ENCODE data around the gene GTF2IRD2.
"Not testable (repeated sequence)": the region's sequence is repeated elsewhere in the genome, so short reads cannot be mapped to it uniquely, and the experiment has no call there.

GTF2IRD2 gene

GRCh38 chr7:74788369-74789150 lies 62.8 kb downstream of the GTF2IRD2 start:
- DNase-seq (ENCODE audit: low spot score): peak; percentile 94

- DNase-seq (ENCODE audit: low spot score): not testable (repeated sequence)
Measured at GRCh38 chr7:74783595-74783994, 67.8 kb downstream of the GTF2IRD2 start.

GRCh38 chr7:74781746-74782145 lies 69.7 kb downstream of the GTF2IRD2 start:
- not testable (repeated sequence) for DNase-seq (ENCODE audit: low spot score)

- DNase-seq (ENCODE audit: low spot score): not testable (repeated sequence)
Measured at GRCh38 chr7:74779053-74779452, 72.4 kb downstream of the GTF2IRD2 start.

GRCh38 chr7:74775111-74775510 lies 76.3 kb downstream of the GTF2IRD2 start:
- not testable (repeated sequence) for DNase-seq (ENCODE audit: low spot score)

GRCh38 chr7:74773760-74774750 lies 77.3 kb downstream of the GTF2IRD2 start, which contains the start of gene NCF1:
NCF1 (plus strand) TSS chr7:74774011; CDS start chr7:74774032, 21 bp downstream.
- DNase-seq (ENCODE audit: low spot score): not testable (repeated sequence)

- DNase-seq (ENCODE audit: low spot score): not testable (repeated sequence)
Measured at GRCh38 chr7:74772093-74772492, 79.3 kb downstream of the GTF2IRD2 start.

GRCh38 chr7:74770062-74770461 lies 81.3 kb downstream of the GTF2IRD2 start:
- DNase-seq (ENCODE audit: low spot score): not testable (repeated sequence)

- not testable (repeated sequence) for DNase-seq (ENCODE audit: low spot score)
Measured at GRCh38 chr7:74766991-74767390, 84.4 kb downstream of the GTF2IRD2 start.

GRCh38 chr7:74766509-74766908 lies 84.9 kb downstream of the GTF2IRD2 start:
- not testable (repeated sequence) for DNase-seq (ENCODE audit: low spot score)

- DNase-seq (ENCODE audit: low spot score): not testable (repeated sequence)
Measured at GRCh38 chr7:74765205-74765918, 86.0 kb downstream of the GTF2IRD2 start.

- not testable (repeated sequence) for DNase-seq (ENCODE audit: low spot score)
Measured at GRCh38 chr7:74758982-74759381, 92.4 kb downstream of the GTF2IRD2 start.

- not testable (repeated sequence) for DNase-seq (ENCODE audit: low spot score)
Measured at GRCh38 chr7:74758268-74758667, 93.1 kb downstream of the GTF2IRD2 start.

- not testable (repeated sequence) for DNase-seq (ENCODE audit: low spot score)
Measured at GRCh38 chr7:74756673-74757072, 94.7 kb downstream of the GTF2IRD2 start.

- not testable (repeated sequence) for DNase-seq (ENCODE audit: low spot score)
Measured at GRCh38 chr7:74753921-74754482, 97.4 kb downstream of the GTF2IRD2 start.

Measured in Ammon's horn (tissue), 1 donor.